Left forelimb (tissue), 1 donor: Measurements from ENCODE around the gene LRMDA.

Experiments
- DNase-seq: peaks from one replicate; pipeline ENCODE4 v3.0.0-alpha.2; 2018; ENCODE audit warnings: low spot score

Gene LRMDA

GRCh38 chr10:75999515-76000209, 568.2 kb downstream of the LRMDA start:
- no peak for DNase-seq

GRCh38 chr10:76000550-76000949, 569.1 kb downstream of the LRMDA start:
- no peak for DNase-seq

- no peak for DNase-seq
Observed at GRCh38 chr10:76001019-76001418, 569.6 kb downstream of the LRMDA start.

GRCh38 chr10:76001461-76001860, 570.0 kb downstream of the LRMDA start:
- DNase-seq = no peak

- no peak for DNase-seq
Observed at GRCh38 chr10:76002262-76002854, 570.9 kb downstream of the LRMDA start.

- no peak for DNase-seq
Observed at GRCh38 chr10:76007667-76008181, 576.3 kb downstream of the LRMDA start.

- DNase-seq = no peak
Observed at GRCh38 chr10:76009531-76009930, 578.1 kb downstream of the LRMDA start.

GRCh38 chr10:76010703-76011102, 579.3 kb downstream of the LRMDA start:
- no peak for DNase-seq

GRCh38 chr10:76012716-76013327, 581.4 kb downstream of the LRMDA start:
- no peak for DNase-seq

- DNase-seq = no peak
Observed at GRCh38 chr10:76015245-76015644, 583.8 kb downstream of the LRMDA start.

GRCh38 chr10:76017026-76017732, 585.8 kb downstream of the LRMDA start:
- no peak for DNase-seq

GRCh38 chr10:76017733-76018433, 586.5 kb downstream of the LRMDA start:
- no peak for DNase-seq

GRCh38 chr10:76020630-76021029, 589.2 kb downstream of the LRMDA start:
- no peak for DNase-seq

GRCh38 chr10:76021398-76021797, 590.0 kb downstream of the LRMDA start:
- DNase-seq = no peak

GRCh38 chr10:76022366-76022765, 590.9 kb downstream of the LRMDA start:
- DNase-seq = no peak

- DNase-seq = no peak
Observed at GRCh38 chr10:76023007-76023406, 591.6 kb downstream of the LRMDA start.

- DNase-seq = no peak
Observed at GRCh38 chr10:76024460-76025123, 593.2 kb downstream of the LRMDA start.

- no peak for DNase-seq
Observed at GRCh38 chr10:76025124-76025477, 593.7 kb downstream of the LRMDA start.

- no peak for DNase-seq
Observed at GRCh38 chr10:76026176-76026771, 594.9 kb downstream of the LRMDA start.

GRCh38 chr10:76026905-76027304, 595.5 kb downstream of the LRMDA start:
- no peak for DNase-seq

GRCh38 chr10:76029782-76030181, 598.4 kb downstream of the LRMDA start:
- no peak for DNase-seq
